T-helper 2 cell (primary cell): ENCODE data around the gene CRACDL.

ENCODE experiments used
- DNase-seq, 5 experiments: peaks; one replicate each; pipeline versions ENCODE4 v3.0.0 to v3.0.0-alpha.2; 2012 to 2022

The CRACDL gene

GRCh38 chr2:98746426-98746825 lies 189.6 kb downstream of the CRACDL start:
- no peak for DNase-seq

- DNase-seq, result no peak
Observed at GRCh38 chr2:98744595-98744994, 191.4 kb downstream of the CRACDL start.
